GM18858 (cell line): ENCODE results near the gene DAPL1.

ENCODE experiments used
- ATAC-seq: cut with Tn5 transposase; IDR thresholded peaks from one replicate; pipeline ENCODE4 v1.9.1; 2021; ENCODE audit not compliant: unreplicated experiment

Gene DAPL1

DNA sequence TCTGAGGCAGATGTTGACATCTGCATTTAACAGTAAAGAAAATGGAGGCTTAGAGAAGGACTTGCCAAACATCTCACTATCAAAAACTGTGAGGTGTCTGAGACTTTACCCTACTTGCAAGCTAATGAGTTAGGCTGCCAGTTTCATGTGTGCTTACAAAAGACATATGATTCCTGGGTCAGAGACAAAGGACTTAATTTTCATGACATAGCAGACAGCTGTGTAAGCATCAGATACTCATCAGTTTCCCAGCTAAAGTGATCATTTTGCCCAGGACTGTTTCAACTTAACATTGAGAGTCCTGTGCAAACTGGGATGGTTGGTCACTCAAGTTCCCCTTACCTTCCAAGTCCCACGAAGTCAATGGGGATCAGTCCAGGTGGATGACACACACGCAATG, 18.9 kb upstream of the DAPL1 start:
- ATAC-seq = no peak

DNA sequence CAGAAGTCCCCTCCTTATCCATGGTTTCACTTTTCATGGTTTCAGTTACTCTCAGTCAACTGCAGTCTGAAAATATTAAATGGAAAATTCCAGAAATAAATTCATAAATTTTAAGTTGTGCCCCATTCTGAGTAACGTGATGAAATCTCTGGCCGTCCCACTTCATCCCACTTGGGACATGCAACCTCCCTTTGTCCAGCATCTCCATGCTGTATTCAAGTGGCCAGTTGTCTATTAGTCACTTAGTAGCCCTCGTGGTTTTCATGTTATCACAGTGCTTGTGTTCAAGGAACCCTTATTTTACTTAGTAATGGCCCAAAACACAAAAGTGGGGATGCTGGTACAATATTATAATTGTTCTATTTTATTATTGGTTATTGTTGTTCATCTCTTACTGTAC, 18.0 kb upstream of the DAPL1 start:
- ATAC-seq = no peak

DNA sequence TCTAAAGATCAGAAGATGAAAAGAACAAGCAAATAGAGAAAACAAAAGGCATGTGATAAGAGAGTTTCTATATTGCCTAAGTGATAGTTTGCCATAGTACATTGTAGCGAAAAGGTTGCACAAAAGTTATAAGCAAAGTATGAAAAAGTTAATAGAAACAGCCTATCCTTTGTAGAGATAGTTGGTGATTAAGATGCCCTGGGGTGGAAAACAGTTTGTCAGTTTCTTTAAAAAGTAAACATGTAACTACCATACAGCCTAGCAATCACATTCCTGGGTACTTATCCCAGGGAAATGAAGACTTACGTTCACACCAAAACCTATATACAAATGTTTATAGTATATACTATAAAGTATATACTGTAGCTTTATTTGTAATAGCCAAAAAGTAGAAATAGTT, 16.9 kb upstream of the DAPL1 start:
- no peak for ATAC-seq

GRCh38 chr2:158779621-158780020, 15.5 kb upstream of the DAPL1 start:
- ATAC-seq = no peak

GRCh38 chr2:158781353-158781961, 13.7 kb upstream of the DAPL1 start:
- ATAC-seq = no peak

DNA sequence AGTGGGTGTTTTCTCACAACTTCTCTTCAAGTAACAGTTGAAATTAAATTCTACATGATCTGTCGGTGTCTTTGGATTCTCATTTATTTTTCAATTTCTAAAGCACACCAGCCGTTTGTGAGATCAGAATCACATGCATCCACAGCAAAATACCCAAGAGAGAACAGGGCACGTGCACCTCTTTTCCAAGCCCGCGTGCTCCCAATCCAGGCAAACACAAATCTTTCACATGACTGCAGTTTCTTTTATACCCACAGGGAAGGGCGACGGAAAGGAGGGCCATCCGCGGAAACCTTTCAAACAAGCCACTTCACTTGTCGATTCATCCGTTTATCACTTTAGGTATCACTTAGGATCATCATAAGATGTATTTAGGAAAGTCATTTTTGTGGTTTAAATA, 13.0 kb upstream of the DAPL1 start:
- no peak for ATAC-seq

DNA sequence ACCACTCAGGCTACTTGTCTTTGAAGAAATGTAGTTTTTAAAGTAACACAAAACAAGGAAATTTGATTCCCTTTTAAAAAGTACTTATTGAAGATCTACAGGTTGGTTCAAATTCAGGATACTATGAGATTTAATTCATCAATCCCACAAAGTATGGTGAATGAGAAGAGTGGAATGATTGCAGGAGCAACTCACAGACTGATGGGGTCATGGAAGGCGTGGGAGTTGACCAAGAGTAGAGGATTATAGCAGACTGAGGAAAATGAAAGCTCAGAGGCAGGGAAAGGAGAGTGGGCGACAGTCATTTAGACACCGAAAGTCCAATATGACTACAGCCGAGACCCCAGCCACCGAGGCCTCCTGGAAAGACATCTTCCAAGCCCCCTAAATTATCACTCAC, 12.5 kb upstream of the DAPL1 start:
- ATAC-seq = no peak

DNA sequence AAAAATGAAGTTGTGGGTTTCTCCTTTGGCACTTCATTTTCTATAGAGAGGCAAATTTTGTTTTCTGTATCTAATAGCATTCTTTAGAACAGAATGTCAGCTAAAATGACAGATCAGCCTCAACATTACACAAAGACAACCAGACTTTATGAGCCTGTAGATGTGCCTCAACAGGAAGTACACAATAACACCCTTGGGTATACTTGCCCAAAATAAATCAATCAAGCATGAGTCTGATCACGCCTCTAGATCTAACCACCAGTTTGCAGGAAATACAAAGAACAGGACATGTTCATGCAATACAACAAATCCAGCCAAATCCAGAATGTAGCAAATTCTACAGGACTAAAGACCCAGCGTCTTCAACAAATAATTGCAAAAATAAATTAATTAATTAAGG, 11.2 kb upstream of the DAPL1 start:
- ATAC-seq = no peak

DNA sequence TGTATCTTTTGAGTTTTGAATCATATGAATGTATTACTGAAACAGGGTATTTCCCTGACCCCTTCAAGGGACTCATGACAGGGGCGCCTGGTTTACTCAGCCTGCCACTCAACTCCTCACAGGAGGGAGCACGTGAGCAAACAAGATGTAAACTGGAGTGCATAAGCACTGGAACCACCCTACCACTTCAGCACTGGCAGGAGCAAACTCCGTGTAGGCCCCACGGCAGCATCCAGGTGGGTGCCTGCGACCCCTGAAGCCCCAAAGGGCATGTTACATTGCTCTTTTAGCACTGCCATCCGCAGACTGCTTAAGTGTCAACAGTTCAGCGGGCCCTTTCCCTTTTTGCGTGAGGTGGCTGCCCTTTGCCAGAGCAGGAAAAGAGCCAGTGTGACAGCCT, 8.2 kb upstream of the DAPL1 start:
- no peak for ATAC-seq

DNA sequence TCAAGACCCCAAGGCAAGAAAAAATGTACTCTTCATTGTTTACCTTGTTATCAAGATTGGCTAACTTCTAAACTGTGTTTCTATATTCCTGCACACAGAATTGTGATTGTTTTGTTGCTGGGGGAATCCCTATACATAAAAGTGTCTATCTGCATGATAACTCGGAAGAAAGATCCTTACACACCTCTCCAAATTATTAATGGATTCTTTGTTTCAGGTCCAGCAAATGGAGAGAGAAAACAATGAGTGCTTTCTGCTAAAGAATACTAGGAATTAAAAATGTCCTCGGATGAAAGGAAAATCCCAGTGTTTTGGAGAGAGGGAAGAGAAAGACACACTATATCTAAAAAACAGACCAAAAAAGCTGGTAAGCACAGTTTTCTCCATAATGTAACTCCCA, 6.2 kb upstream of the DAPL1 start:
- ATAC-seq = no peak

GRCh38 chr2:158796652-158797051, 1.5 kb downstream of the DAPL1 start:
- no peak for ATAC-seq

GRCh38 chr2:158797963-158798700, 3.0 kb downstream of the DAPL1 start:
- no peak for ATAC-seq

DNA sequence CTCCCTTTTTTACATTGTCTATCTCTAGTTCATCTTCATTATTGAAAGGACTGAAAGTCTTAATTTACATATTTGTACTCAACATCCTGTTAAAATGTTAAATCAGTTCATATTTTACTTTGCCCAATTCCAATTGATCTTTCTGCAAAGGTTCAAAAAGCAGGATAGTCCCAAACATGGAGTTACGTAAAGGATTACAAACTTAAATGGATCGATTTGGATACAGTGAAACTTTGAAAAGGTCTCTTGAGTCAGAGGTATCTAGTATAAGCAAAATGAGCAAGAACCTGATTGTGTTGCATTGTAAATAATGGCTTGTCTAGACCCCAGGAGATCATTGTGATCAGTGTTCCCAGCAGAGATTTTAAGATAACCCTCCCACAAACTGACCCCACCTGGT, 4.1 kb downstream of the DAPL1 start:
- ATAC-seq = no peak

DNA sequence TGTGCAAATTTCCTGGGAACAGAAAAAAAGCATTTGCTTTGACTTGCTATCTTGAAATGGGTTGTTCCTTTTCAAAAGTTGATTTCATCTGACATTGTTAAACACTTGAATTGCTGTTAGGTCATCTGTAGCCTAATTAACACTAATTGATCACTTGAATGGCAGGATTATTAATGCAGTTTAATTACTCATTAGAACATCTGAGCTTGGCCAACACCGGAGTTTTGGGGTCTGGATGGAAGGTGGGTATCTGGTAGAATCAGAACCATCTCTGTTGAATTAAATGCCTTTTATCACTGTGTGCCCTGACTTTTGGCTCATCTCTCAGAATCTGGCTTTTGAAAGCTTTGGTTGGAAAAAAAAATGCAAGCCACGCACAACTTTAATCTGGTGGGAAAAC, 8.4 kb downstream of the DAPL1 start:
- ATAC-seq = no peak

GRCh38 chr2:158805255-158805654, 10.1 kb downstream of the DAPL1 start:
- no peak for ATAC-seq

DNA sequence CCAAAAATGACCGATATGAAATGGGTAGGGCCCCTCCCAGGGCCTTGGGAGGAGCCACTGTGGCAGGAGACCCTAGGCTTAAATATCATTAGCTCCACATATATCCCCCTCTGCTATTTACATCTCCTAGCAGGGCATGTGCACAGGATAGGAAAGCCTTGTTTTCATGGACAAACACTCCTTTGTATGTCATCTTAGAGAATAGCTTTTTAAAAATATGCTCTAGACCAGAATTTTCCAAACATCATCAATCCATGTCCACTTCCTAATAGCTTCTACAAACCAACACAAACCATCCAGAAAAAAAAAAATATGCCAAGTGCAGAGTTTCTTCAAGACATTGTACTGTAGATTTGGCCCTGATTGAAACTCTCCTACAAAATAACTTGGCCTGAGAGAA, 10.8 kb downstream of the DAPL1 start:
- ATAC-seq = no peak

DNA sequence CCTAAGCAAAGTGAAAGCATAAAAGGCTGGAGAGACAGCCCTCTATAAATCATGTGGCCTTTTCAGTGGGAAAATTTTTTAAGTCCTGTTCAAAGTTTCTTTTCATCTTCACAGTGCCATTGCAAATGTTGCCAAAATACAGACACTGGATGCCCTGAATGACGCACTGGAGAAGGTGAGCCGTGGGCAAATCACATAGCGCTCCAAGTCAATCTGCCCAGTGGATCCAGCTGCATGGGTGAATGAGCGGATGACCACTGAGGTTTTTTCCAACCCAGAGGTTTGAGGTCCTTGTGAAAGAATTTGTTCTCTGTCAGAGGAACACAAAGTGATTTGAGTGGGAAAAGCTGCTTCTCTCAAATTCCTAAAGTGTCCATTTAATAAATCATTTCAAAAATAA, 11.8 kb downstream of the DAPL1 start:
- ATAC-seq = no peak

GRCh38 chr2:158808426-158808825, 13.3 kb downstream of the DAPL1 start:
- no peak for ATAC-seq

DNA sequence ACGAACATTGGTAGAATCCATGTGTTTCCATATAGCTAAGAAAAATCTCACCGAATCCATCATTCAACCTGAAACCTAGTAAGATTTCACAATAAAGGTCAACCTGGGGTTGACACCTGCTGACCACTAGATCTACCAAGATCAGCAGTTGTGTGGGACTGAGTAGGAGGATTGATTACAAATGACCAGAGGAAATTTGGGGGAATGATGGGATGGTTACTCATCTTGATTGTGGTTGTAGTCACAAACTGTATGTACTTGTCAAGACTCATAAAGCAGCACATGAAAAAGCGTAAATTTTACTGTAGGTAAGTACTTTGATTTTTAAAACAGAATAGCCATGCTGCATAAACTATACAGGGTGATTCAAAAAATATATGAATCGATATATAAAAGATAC, 14.7 kb downstream of the DAPL1 start:
- no peak for ATAC-seq

DNA sequence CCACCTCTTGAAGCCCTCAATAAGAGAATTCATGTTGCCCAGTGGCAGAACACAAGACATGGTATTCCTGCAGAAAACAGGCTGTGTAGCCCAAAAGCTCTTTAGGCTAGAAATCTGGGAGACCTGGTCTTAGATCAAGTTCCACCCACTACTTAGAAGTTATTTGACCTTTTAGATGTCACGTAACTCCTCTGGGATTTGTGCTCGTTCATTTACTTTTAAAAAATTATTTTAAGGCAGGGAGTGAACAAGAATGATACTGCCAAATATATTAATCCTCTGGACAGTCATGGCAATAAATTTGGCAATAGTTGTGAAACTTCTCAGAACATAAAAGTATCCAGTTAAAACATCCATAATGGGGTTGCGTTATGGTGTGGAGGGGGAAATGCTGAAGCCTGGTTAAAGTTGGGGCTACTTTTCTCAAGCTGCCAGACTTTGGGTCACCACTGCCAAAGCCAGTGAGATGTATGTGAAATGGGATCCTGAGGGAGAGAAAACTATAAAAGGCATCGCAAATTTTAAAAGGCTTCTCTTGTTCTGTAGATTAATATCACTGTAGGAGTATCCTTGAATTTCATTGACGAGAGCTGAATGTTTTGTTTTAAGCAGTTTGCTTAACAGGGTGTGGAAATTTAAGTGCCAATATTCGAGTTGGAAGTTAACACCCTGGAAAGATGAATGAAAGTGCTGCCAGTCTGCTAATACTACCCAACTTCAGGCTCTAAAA, 15.8 kb downstream of the DAPL1 start:
- no peak for ATAC-seq

GRCh38 chr2:158815166-158815565, 20.0 kb downstream of the DAPL1 start:
- ATAC-seq = no peak

GRCh38 chr2:158815658-158816057, 20.5 kb downstream of the DAPL1 start:
- ATAC-seq = no peak
